ENCODE measurements around the gene XIAP. TPM values are rescaled to one million over a fixed set of nuclear protein-coding genes. Genes with fewer than 3 reads are reported as not detected.
"Not testable (repeated sequence)": the region's sequence is repeated elsewhere in the genome, so short reads cannot be mapped to it uniquely, and the experiment has no call there.

The XIAP gene
- 10 to 100 TPM; 26.5 to 30.2 TPM for total RNA-seq
- 16.5 TPM for polyA plus RNA-seq (ENCODE audit: insufficient read depth, low read depth, low replicate concordance)
- long read RNA-seq, donor 1, full-length matches to known transcripts = 5 of 12 reads
- long read RNA-seq, donor 1, partial matches to known transcripts = 7 of 12 reads
- long read RNA-seq, donor 1, other reads (novel, unspliced or antisense) = 0 of 12 reads
- long read RNA-seq, donor 2, full-length matches to known transcripts = 2 of 2 reads
- long read RNA-seq, donor 2, partial matches to known transcripts = 0 of 2 reads
- long read RNA-seq, donor 2, other reads (novel, unspliced or antisense) = 0 of 2 reads

- H3K4me1 ChIP-seq = no peaks in the 10 kb centered on the region
- intact Hi-C loops (cut with DNase I; ENCODE audit: low total_unique reads) = no loop called here
- peak within 1 kb of the TSS; percentile 94 for H3K27ac ChIP-seq
- H3K36me3 ChIP-seq (ENCODE audit: low read depth, missing control alignments) = no peaks in the 10 kb centered on the region
- no peaks in the 10 kb centered on the region for H3K9me3 ChIP-seq
- peak; percentile 77 for DNase-seq
- no peaks in the 10 kb centered on the region for H3K27me3 ChIP-seq
- TF ChIP-seq POLR2A (IDR thresholded peaks at IDR 0.05) (no peak), CTCF (IDR thresholded peaks at IDR 0.05) (no peak)
- WGBS, 2 donors = 0 to 1% methylated on average over 14 to 19 of the region's 62 CpGs
- H3K4me3 ChIP-seq = peak within 1 kb of the TSS; percentile 69 to 78
These were observed at the start of gene XIAP for GRCh38 chrX:123859846-123860838. Gene XIAP (plus strand): TSS chrX:123860053. CDS start chrX:123885663, 25,610 bp downstream.

- Histone ChIP-seq H3K4me3 (no peak overlapping the region), H3K9me3 (no peaks in the 10 kb centered on the region), H3K4me1 (no peaks in the 10 kb centered on the region), H3K27ac (no peak overlapping the region), H3K27me3 (no peaks in the 10 kb centered on the region), H3K36me3 (ENCODE audit: low read depth, missing control alignments) (no peaks in the 10 kb centered on the region)
- no peak for DNase-seq
- intact Hi-C loops (cut with DNase I; ENCODE audit: low total_unique reads) = no loop called here
- no peak for TF ChIP-seq CTCF (IDR thresholded peaks at IDR 0.05)
- TF ChIP-seq POLR2A (IDR thresholded peaks at IDR 0.05) = no peak
- WGBS, 2 donors = 85 to 94% methylated on average over 2 of the region's 2 CpGs
These were observed 45.5 kb upstream of the XIAP start for GRCh38 chrX:123814343-123814742.

- intact Hi-C loops (cut with DNase I; ENCODE audit: low total_unique reads); H3K4me3 ChIP-seq; H3K4me1 ChIP-seq; H3K27me3 ChIP-seq; H3K27ac ChIP-seq; H3K9me3 ChIP-seq; DNase-seq; H3K36me3 ChIP-seq (ENCODE audit: low read depth, missing control alignments): not testable (repeated sequence)
- 70% methylated on average over 2 of the region's 12 CpGs; no CpG with 5 or more reads in 1 of the 2 donors for WGBS, 2 donors
These were observed 44.9 kb upstream of the XIAP start for GRCh38 chrX:123814934-123815394.

GRCh38 chrX:123817288-123817894 lies 42.5 kb upstream of the XIAP start:
- 89 to 92% methylated on average over 5 to 6 of the region's 6 CpGs for WGBS, 2 donors
- Histone ChIP-seq H3K4me1 (no peaks in the 10 kb centered on the region), H3K27me3 (no peaks in the 10 kb centered on the region), H3K27ac (no peak overlapping the region), H3K4me3 (no peak overlapping the region), H3K9me3 (no peaks in the 10 kb centered on the region), H3K36me3 (ENCODE audit: low read depth, missing control alignments) (no peaks in the 10 kb centered on the region)
- DNase-seq = no peak
- intact Hi-C loops (cut with DNase I; ENCODE audit: low total_unique reads) = no loop called here
- TF ChIP-seq POLR2A (IDR thresholded peaks at IDR 0.05) = no peak
- TF ChIP-seq CTCF (IDR thresholded peaks at IDR 0.05) = no peak

- intact Hi-C loops (cut with DNase I; ENCODE audit: low total_unique reads) = no loop called here
- no peaks in the 10 kb centered on the region for H3K36me3 ChIP-seq (ENCODE audit: low read depth, missing control alignments)
- H3K9me3 ChIP-seq = no peaks in the 10 kb centered on the region
- no peak overlapping the region for H3K4me3 ChIP-seq
- TF ChIP-seq CTCF (IDR thresholded peaks at IDR 0.05) (no peak), POLR2A (IDR thresholded peaks at IDR 0.05) (no peak)
- DNase-seq = no peak
- H3K27ac ChIP-seq = no peak overlapping the region
- H3K27me3 ChIP-seq = no peaks in the 10 kb centered on the region
- H3K4me1 ChIP-seq = no peaks in the 10 kb centered on the region
These were observed 41.6 kb upstream of the XIAP start for GRCh38 chrX:123818243-123818642.

All from testis (tissue), 5 donors.